Motor neuron (in vitro differentiated cells): ENCODE results near the gene CCDC78. TPM values are rescaled to one million over a fixed set of nuclear protein-coding genes. Genes with fewer than 3 reads are reported as not detected.

ENCODE experiments used
- ATAC-seq, 8 experiments: fragments of 200-7000 bp; cut with Tn5 transposase; replicated peaks in 6 of 8; 2 replicates each; pipeline ENCODE4 v1.8.0; 2021; ENCODE audit warnings: mild to moderate bottlenecking in 8 of 8, moderate library complexity in 8 of 8
- H3K27ac ChIP-seq, 2 donors: fragments of 250-450 bp; sonication (Bioruptor Pico); 2 replicates each; pipeline ENCODE4 v1.9.0; 2021; ENCODE audit warnings: antibody characterized with exemption in 2 of 2, mild to moderate bottlenecking in 2 of 2, moderate library complexity in 1 of 2
- H3K4me1 ChIP-seq, 2 donors: fragments of 250-450 bp; sonication (Bioruptor Pico); replicated peaks in 1 of 2; 2 replicates each; pipeline ENCODE4 v1.6.1; 2021; ENCODE audit warnings: antibody characterized with exemption in 2 of 2, mild to moderate bottlenecking in 2 of 2, moderate library complexity in 1 of 2
- H3K4me3 ChIP-seq, 5 donors: fragments of 250-450 bp; sonication (Bioruptor Pico); 2 replicates each; pipeline ENCODE4 v1.9.0; 2021; ENCODE audit warnings: antibody characterized with exemption in 5 of 5, mild to moderate bottlenecking in 5 of 5, moderate library complexity in 4 of 5
- WGBS, 10 experiments: fragments of 450-650 bp; shearing (Covaris generic); methylation state at CpG; one replicate each; pipeline ENCODE4 v1.0.0; 2022; 5-methylcytosine and 5-hydroxymethylcytosine counted together
- in situ Hi-C, 9 experiments: fragments of 400-800 bp; cut with MboI; loops; one replicate each; pipeline ENCODE4 v1.15.0; 2021; ENCODE audit warnings: low sequenced_read_pairs in 9 of 9, low pct_unique_long_range_greater_than_20kb in 2 of 9; ENCODE audit not compliant: unreplicated experiment in 9 of 9
- total RNA-seq, 8 experiments: library from RNA; unstranded; fragments of 300-600 nt; gene quantifications; 2 replicates each; pipeline versions ENCODE4 v1.2.3 to v1.2.4, GENCODE V29; 2022

Gene CCDC78
- total RNA-seq, 8 experiments from 2014 or later = 2.7 to 26.1 (median 4.6) TPM

GRCh38 chr16:722835-723633 lies 3.2 kb downstream of the CCDC78 start:
- in situ Hi-C loops = loop anchor here in 1 of 9 experiments (25.0 kb wide), 1 partner anchor 339 kb away; the partner anchor contains the start of gene SSTR5
- Histone ChIP-seq H3K27ac (no peak overlapping the region), H3K4me3 (no peak overlapping the region), H3K4me1 (peaks cover 23 to 32% of the 10 kb centered on the region in 2 donors)
- WGBS, 10 experiments = 20 to 100% (median 100%) methylated on average over 1 to 4 of the region's 24 CpGs; no CpG with 5 or more reads in 3 of the 10 experiments
- ATAC-seq = no peak

- H3K27ac ChIP-seq = peak overlapping the region; percentile 94 to 97
- 72 to 90% methylated on average over 4 to 5 of the region's 51 CpGs; no CpG with 5 or more reads in 8 of the 10 experiments for WGBS, 10 experiments
- peaks cover 33 to 43% of the 10 kb centered on the region in 2 donors for H3K4me1 ChIP-seq
- H3K4me3 ChIP-seq = peak overlapping the region; percentile 59 to 99 (median 77)
- ATAC-seq = no peak
- in situ Hi-C loops = loop anchor here in 1 of 9 experiments (25.0 kb wide), 1 partner anchor 340 kb away; the partner anchor contains the start of gene SSTR5
These were observed 4.3 kb downstream of the CCDC78 start for GRCh38 chr16:721765-722540.

GRCh38 chr16:720990-721764 lies 5.1 kb downstream of the CCDC78 start, which contains the start of gene ANTKMT:
Gene ANTKMT (plus strand): TSS chr16:721146. CDS start chr16:721275, 129 bp downstream.
- ATAC-seq = peak; percentile 74 to 89 (median 80)
- Histone ChIP-seq H3K27ac (peak within 1 kb of the TSS; percentile 94 to 97), H3K4me1 (peaks cover 41 to 46% of the 10 kb centered on the region in 2 donors), H3K4me3 (peak within 1 kb of the TSS; percentile 59 to 99 (median 77))
- in situ Hi-C loops = loop anchor here in 1 of 9 experiments (25.0 kb wide), 1 partner anchor 341 kb away; the partner anchor contains the start of gene SSTR5
- WGBS, 10 experiments = 0 to 19% (median 16%) methylated on average over 5 to 15 of the region's 106 CpGs; no CpG with 5 or more reads in 7 of the 10 experiments

- Histone ChIP-seq H3K4me3 (peak overlapping the region; percentile 59 to 99 (median 77)), H3K4me1 (peaks cover 45 to 46% of the 10 kb centered on the region in 2 donors), H3K27ac (peak overlapping the region; percentile 94 to 97)
- ATAC-seq = peak; percentile 5 to 61 (median 48)
- in situ Hi-C loops = loop anchor here in 1 of 9 experiments (25.0 kb wide), 1 partner anchor 342 kb away; the partner anchor contains the start of gene SSTR5
- 0% methylated on average over 5 of the region's 38 CpGs; no CpG with 5 or more reads in 9 of the 10 experiments for WGBS, 10 experiments
These were observed 5.7 kb downstream of the CCDC78 start for GRCh38 chr16:720447-720989.

DNA sequence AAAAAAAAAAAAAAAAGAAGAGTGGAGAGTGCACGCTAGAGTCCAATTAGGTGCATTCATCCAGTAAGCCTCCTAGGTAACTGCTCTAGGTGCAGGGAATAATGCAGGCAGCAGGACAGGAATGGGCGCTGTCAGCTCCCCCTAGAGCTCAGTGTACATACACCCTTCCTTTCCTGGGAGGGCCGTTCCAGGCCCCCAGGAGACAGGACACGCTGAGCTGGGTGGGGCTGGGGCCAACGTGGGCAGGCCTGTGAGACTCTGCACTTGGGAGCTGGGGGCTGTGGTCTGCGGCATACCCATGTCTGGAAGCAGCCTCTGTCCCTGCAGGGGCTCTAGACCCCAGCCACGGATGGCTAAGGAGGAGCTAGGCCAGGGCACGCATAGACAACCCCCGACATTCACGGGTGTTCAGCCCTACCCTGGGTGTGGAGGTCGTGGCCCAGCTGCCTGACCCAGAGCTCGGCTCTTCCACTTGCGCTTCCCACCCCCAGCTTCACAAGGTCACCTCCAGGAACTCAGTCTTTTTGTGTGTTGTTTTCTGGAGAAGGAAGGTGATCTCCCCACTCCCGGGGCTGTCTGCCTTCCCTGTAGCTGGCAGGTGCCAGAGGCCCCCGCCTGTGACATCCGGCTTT lies 6.3 kb downstream of the CCDC78 start:
- in situ Hi-C loops = loop anchor here in 1 of 9 experiments (25.0 kb wide), 1 partner anchor 342 kb away; the partner anchor contains the start of gene SSTR5
- Histone ChIP-seq H3K4me1 (peaks cover 45 to 46% of the 10 kb centered on the region in 2 donors), H3K27ac (peak overlapping the region; percentile 94 to 97), H3K4me3 (peak overlapping the region; percentile 59 to 99 (median 77))
- WGBS, 10 experiments = 0 to 20% (median 8%) methylated on average over 1 to 2 of the region's 16 CpGs; no CpG with 5 or more reads in 4 of the 10 experiments
- ATAC-seq = peak in 5 of 8 experiments; percentile 0 to 6 (median 4)

GRCh38 chr16:718922-719321 lies 7.3 kb downstream of the CCDC78 start:
- peaks cover 45 to 53% of the 10 kb centered on the region in 2 donors for H3K4me1 ChIP-seq
- no peak for ATAC-seq
- peak overlapping the region; percentile 94 to 97 for H3K27ac ChIP-seq
- in situ Hi-C loops = loop anchor here in 1 of 9 experiments (25.0 kb wide), 1 partner anchor 343 kb away; the partner anchor contains the start of gene SSTR5
- 40 to 100% (median 96%) methylated on average over 1 to 4 of the region's 6 CpGs; no CpG with 5 or more reads in 7 of the 10 experiments for WGBS, 10 experiments
- H3K4me3 ChIP-seq = peak overlapping the region in 2 of 5 donors; percentile 59 to 99

- in situ Hi-C loops = loop anchor here in 1 of 9 experiments (25.0 kb wide), 1 partner anchor 344 kb away; the partner anchor contains the start of gene SSTR5
- no peak for ATAC-seq
- H3K27ac ChIP-seq = peak overlapping the region in 1 of 2 donors; percentile 97
- peaks cover 45 to 53% of the 10 kb centered on the region in 2 donors for H3K4me1 ChIP-seq
- 88 to 100% (median 97%) methylated on average over 2 to 6 of the region's 9 CpGs; no CpG with 5 or more reads in 6 of the 10 experiments for WGBS, 10 experiments
- no peak overlapping the region for H3K4me3 ChIP-seq
These were observed 7.9 kb downstream of the CCDC78 start for GRCh38 chr16:718389-718788.

GRCh38 chr16:717450-718245 lies 8.6 kb downstream of the CCDC78 start:
- 100% methylated on average over 1 of the region's 32 CpGs; no CpG with 5 or more reads in 9 of the 10 experiments for WGBS, 10 experiments
- Histone ChIP-seq H3K27ac (peak overlapping the region in 1 of 2 donors; percentile 97), H3K4me1 (peaks cover 45 to 53% of the 10 kb centered on the region in 2 donors), H3K4me3 (no peak overlapping the region)
- no peak for ATAC-seq
- in situ Hi-C loops = loop anchor here in 1 of 9 experiments (25.0 kb wide), 1 partner anchor 345 kb away; the partner anchor contains the start of gene SSTR5

- in situ Hi-C loops = loop anchor here in 1 of 9 experiments (25.0 kb wide), 1 partner anchor 345 kb away; the partner anchor contains the start of gene SSTR5
- H3K27ac ChIP-seq = peak overlapping the region; percentile 51 to 89
- ATAC-seq = no peak
- H3K4me3 ChIP-seq = peak overlapping the region in 4 of 5 donors; percentile 47 to 74 (median 63)
- WGBS, 10 experiments = 33 to 41% methylated on average over 1 to 14 of the region's 29 CpGs; no CpG with 5 or more reads in 8 of the 10 experiments
- peaks cover 44 to 51% of the 10 kb centered on the region in 2 donors for H3K4me1 ChIP-seq
These were observed 9.4 kb downstream of the CCDC78 start for GRCh38 chr16:716768-717325.

- Histone ChIP-seq H3K4me1 (peaks cover 47 to 54% of the 10 kb centered on the region in 2 donors), H3K4me3 (peak overlapping the region; percentile 41 to 74 (median 61)), H3K27ac (peak overlapping the region; percentile 51 to 89)
- no CpG with 5 or more reads among the region's 12 CpGs for WGBS, 10 experiments
- in situ Hi-C loops = loop anchor here in 1 of 9 experiments (25.0 kb wide), 1 partner anchor 346 kb away; the partner anchor contains the start of gene SSTR5
- peak in 4 of 8 experiments; percentile 1 to 8 (median 4) for ATAC-seq
These were observed 10.1 kb downstream of the CCDC78 start for GRCh38 chr16:716200-716568.
